Mammary epithelial cell (primary cell): Measurements from ENCODE around the gene NOS2.
"Not testable (repeated sequence)": the region's sequence is repeated elsewhere in the genome, so short reads cannot be mapped to it uniquely, and the experiment has no call there.

Experiments
- EZH2 ChIP-seq: IDR thresholded peaks from 2 replicates; pipeline ENCODE4 v1.6.1; 2012; ENCODE audit warnings: low read length, inconsistent platforms, borderline replicate concordance
- TF ChIP-seq, protein P1 (sequence below), 2 donors: IDR thresholded peaks in 1 of 2; conservative IDR thresholded peaks in 1 of 2; 2 replicates each; pipeline ENCODE4 v1.5.1; 2011 to 2012; ENCODE audit warnings: inconsistent platforms in 2 of 2, low read length in 2 of 2, mild to moderate bottlenecking in 2 of 2, control low read depth in 1 of 2, low read depth in 1 of 2; ENCODE audit not compliant: insufficient read depth in 1 of 2; ENCODE audit errors: extremely low read depth in 1 of 2

DNA sequence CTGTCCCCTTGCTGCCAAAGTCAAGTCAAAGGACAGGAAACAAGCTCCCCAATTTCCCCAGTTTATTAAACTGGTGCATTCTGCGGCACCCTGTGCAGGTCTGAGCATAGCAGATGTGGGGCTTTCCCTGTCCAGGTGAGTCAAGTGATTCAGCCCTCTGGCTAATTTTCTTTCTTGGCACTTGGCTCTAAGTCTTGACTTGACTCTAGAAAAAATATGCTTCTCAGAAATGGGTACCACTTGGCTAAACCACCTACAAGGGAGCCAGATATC lies 40.0 kb upstream of the NOS2 start:
- TF ChIP-seq, protein P1, sequence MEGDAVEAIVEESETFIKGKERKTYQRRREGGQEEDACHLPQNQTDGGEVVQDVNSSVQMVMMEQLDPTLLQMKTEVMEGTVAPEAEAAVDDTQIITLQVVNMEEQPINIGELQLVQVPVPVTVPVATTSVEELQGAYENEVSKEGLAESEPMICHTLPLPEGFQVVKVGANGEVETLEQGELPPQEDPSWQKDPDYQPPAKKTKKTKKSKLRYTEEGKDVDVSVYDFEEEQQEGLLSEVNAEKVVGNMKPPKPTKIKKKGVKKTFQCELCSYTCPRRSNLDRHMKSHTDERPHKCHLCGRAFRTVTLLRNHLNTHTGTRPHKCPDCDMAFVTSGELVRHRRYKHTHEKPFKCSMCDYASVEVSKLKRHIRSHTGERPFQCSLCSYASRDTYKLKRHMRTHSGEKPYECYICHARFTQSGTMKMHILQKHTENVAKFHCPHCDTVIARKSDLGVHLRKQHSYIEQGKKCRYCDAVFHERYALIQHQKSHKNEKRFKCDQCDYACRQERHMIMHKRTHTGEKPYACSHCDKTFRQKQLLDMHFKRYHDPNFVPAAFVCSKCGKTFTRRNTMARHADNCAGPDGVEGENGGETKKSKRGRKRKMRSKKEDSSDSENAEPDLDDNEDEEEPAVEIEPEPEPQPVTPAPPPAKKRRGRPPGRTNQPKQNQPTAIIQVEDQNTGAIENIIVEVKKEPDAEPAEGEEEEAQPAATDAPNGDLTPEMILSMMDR (conservative IDR thresholded peaks at IDR 0.05 in 1 of 2, IDR thresholded peaks at IDR 0.05 in 1 of 2; ENCODE audit: extremely low read depth in 1 of 2, insufficient read depth in 1 of 2, low read depth in 1 of 2, low read length in 2 of 2), result not testable (repeated sequence)
- TF ChIP-seq EZH2, result not testable (repeated sequence)
